ENCODE measurements around the gene KIAA0319L.

KIAA0319L gene

GRCh38 chr1:35564037-35564883 lies 7.1 kb upstream of the KIAA0319L start:
- H3K79me2 ChIP-seq (ENCODE audit: insufficient read depth, low read length) = no peaks in the 10 kb centered on the region
- peaks cover 47% of the 10 kb centered on the region for H3K36me3 ChIP-seq (ENCODE audit: insufficient read depth, low read length)
- H3K9ac ChIP-seq (ENCODE audit: low read depth, low read length) = no peak overlapping the region
- H3K4me2 ChIP-seq (ENCODE audit: insufficient read depth, low read length) = no peak overlapping the region
- no peak overlapping the region for H3K4me3 ChIP-seq (ENCODE audit: low read depth in 1 of 2, low read length in 2 of 2)
- DNase-seq = peak; percentile 80
- H3K9me3 ChIP-seq (ENCODE audit: insufficient read depth, low read length, severe bottlenecking) = no peaks in the 10 kb centered on the region
- H3K27ac ChIP-seq (ENCODE audit: low read length) = peak overlapping the region; percentile 34; the same call in 1 of the 2 replicates
- no peaks in the 10 kb centered on the region for H3K27me3 ChIP-seq (ENCODE audit: insufficient read depth, low read length, poor library complexity)
- peak; percentile 74 for ATAC-seq (ENCODE audit: insufficient read depth, low read depth)
- no peak overlapping the region for H2AFZ ChIP-seq (ENCODE audit: low read depth, low read length)
- 0 out of 2 replicates have a peak, but pooled peaks cover under 1% of the 10 kb centered on the region for H3K4me1 ChIP-seq (ENCODE audit: insufficient read depth, low read length)
- TF ChIP-seq CTCF (IDR thresholded peaks at IDR 0.05; ENCODE audit: borderline replicate concordance, extremely low read depth, low read length, poor library complexity, severe bottlenecking) (peak; percentile 90), EZH2 (IDR thresholded peaks at IDR 0.05; ENCODE audit: borderline replicate concordance, low read depth, low read length, severe bottlenecking) (no peak)
- H4K20me1 ChIP-seq (ENCODE audit: insufficient read depth, low read length) = peaks cover 7% of the 10 kb centered on the region

- H4K20me1 ChIP-seq (ENCODE audit: insufficient read depth, low read length) = peaks cover 7% of the 10 kb centered on the region
- TF ChIP-seq CTCF (IDR thresholded peaks at IDR 0.05; ENCODE audit: borderline replicate concordance, extremely low read depth, low read length, poor library complexity, severe bottlenecking) (no peak), EZH2 (IDR thresholded peaks at IDR 0.05; ENCODE audit: borderline replicate concordance, low read depth, low read length, severe bottlenecking) (no peak)
- no peaks in the 10 kb centered on the region for H3K9me3 ChIP-seq (ENCODE audit: insufficient read depth, low read length, severe bottlenecking)
- peaks cover 47% of the 10 kb centered on the region for H3K36me3 ChIP-seq (ENCODE audit: insufficient read depth, low read length)
- H3K27ac ChIP-seq (ENCODE audit: low read length) = no peak overlapping the region
- H3K27me3 ChIP-seq (ENCODE audit: insufficient read depth, low read length, poor library complexity) = no peaks in the 10 kb centered on the region
- peaks cover under 1% of the 10 kb centered on the region for H3K79me2 ChIP-seq (ENCODE audit: insufficient read depth, low read length)
- H3K4me1 ChIP-seq (ENCODE audit: insufficient read depth, low read length) = peaks cover 11% of the 10 kb centered on the region
- ATAC-seq (ENCODE audit: insufficient read depth, low read depth) = no peak
- H3K9ac ChIP-seq (ENCODE audit: low read depth, low read length) = no peak overlapping the region
- H3K4me3 ChIP-seq (ENCODE audit: low read depth in 1 of 2, low read length in 2 of 2) = no peak overlapping the region
- no peak overlapping the region for H2AFZ ChIP-seq (ENCODE audit: low read depth, low read length)
- no peak overlapping the region for H3K4me2 ChIP-seq (ENCODE audit: insufficient read depth, low read length)
- DNase-seq = no peak
Observed at GRCh38 chr1:35563166-35563565, 6.0 kb upstream of the KIAA0319L start.

- H3K36me3 ChIP-seq (ENCODE audit: insufficient read depth, low read length) = peaks cover 47% of the 10 kb centered on the region
- TF ChIP-seq CTCF (IDR thresholded peaks at IDR 0.05; ENCODE audit: borderline replicate concordance, extremely low read depth, low read length, poor library complexity, severe bottlenecking) (no peak), EZH2 (IDR thresholded peaks at IDR 0.05; ENCODE audit: borderline replicate concordance, low read depth, low read length, severe bottlenecking) (no peak)
- H3K9ac ChIP-seq (ENCODE audit: low read depth, low read length) = no peak overlapping the region
Observed at GRCh38 chr1:35561972-35562680, 4.9 kb upstream of the KIAA0319L start.

More at GRCh38 chr1:35561972-35562680, 4.9 kb upstream of the KIAA0319L start:
- no peak for DNase-seq
- peaks cover 8% of the 10 kb centered on the region for H3K79me2 ChIP-seq (ENCODE audit: insufficient read depth, low read length)
- no peaks in the 10 kb centered on the region for H3K9me3 ChIP-seq (ENCODE audit: insufficient read depth, low read length, severe bottlenecking)
- ATAC-seq (ENCODE audit: insufficient read depth, low read depth) = no peak
- no peak overlapping the region for H2AFZ ChIP-seq (ENCODE audit: low read depth, low read length)
- peaks cover 7% of the 10 kb centered on the region for H4K20me1 ChIP-seq (ENCODE audit: insufficient read depth, low read length)
- H3K4me1 ChIP-seq (ENCODE audit: insufficient read depth, low read length) = peaks cover 14% of the 10 kb centered on the region
- no peak overlapping the region for H3K27ac ChIP-seq (ENCODE audit: low read length)
- no peak overlapping the region for H3K4me2 ChIP-seq (ENCODE audit: insufficient read depth, low read length)
- no peak overlapping the region for H3K4me3 ChIP-seq (ENCODE audit: low read depth in 1 of 2, low read length in 2 of 2)
- H3K27me3 ChIP-seq (ENCODE audit: insufficient read depth, low read length, poor library complexity) = no peaks in the 10 kb centered on the region
